ENCODE measurements around the gene OR9Q1. TPM values are rescaled to one million over a fixed set of nuclear protein-coding genes. Genes with fewer than 3 reads are reported as not detected.

OR9Q1 gene
- total and polyA plus RNA-seq, 7 donors = not detected

- H3K4me1 ChIP-seq = no peaks in the 10 kb centered on the region
- no peak overlapping the region for H3K4me3 ChIP-seq
- TF ChIP-seq POLR2A (IDR thresholded peaks at IDR 0.05) (no peak), CTCF (IDR thresholded peaks at IDR 0.05) (no peak), EP300 (IDR thresholded peaks at IDR 0.05) (no peak), POLR2AphosphoS5 (IDR thresholded peaks at IDR 0.05) (no peak)
- H3K27ac ChIP-seq = no peak overlapping the region
- no peak for DNase-seq
- no peaks in the 10 kb centered on the region for H3K9me3 ChIP-seq
- H3K27me3 ChIP-seq = no peaks in the 10 kb centered on the region
- intact Hi-C loops (cut with DNase I) = no loop called here
- H3K36me3 ChIP-seq = no peaks in the 10 kb centered on the region
Observed at GRCh38 chr11:58003591-58003990, 20.1 kb upstream of the OR9Q1 start.

- TF ChIP-seq POLR2AphosphoS5 (IDR thresholded peaks at IDR 0.05) = no peak
- TF ChIP-seq CTCF (IDR thresholded peaks at IDR 0.05) = no peak
- TF ChIP-seq EP300 (IDR thresholded peaks at IDR 0.05) = no peak
- TF ChIP-seq POLR2A (IDR thresholded peaks at IDR 0.05) = no peak
- Histone ChIP-seq H3K4me1 (no peaks in the 10 kb centered on the region), H3K27me3 (no peaks in the 10 kb centered on the region), H3K27ac (no peak overlapping the region), H3K9me3 (no peaks in the 10 kb centered on the region), H3K4me3 (no peak overlapping the region), H3K36me3 (no peaks in the 10 kb centered on the region)
- WGBS, 2 donors = 62 to 82% methylated on average over 6 of the region's 6 CpGs
- no peak for DNase-seq
- intact Hi-C loops (cut with DNase I) = no loop called here
Observed at GRCh38 chr11:58004664-58005063, 19.0 kb upstream of the OR9Q1 start.

DNA sequence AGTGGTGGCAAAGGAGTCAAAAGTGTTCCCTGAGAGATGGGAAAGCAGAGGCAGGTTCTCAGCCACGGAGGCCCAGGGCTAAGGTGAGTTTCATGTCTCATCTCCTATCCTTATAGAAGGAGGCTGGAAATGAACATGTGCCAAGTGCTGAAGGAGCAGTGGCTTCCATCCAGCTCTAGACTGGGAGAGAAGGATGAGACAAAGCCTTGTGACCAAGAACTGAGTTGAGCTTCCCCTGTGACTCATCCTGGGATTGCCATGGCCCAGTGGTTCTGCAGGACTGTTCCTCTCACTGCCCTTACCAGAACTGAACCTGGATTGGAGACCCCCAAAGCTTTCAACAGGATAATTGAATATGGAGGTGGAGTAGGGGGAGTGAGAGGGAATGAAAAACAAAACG is 16.7 kb upstream of the OR9Q1 start:
- TF ChIP-seq POLR2AphosphoS5 (IDR thresholded peaks at IDR 0.05) (no peak), EP300 (IDR thresholded peaks at IDR 0.05) (no peak), CTCF (IDR thresholded peaks at IDR 0.05) (no peak), POLR2A (IDR thresholded peaks at IDR 0.05) (no peak)
- Histone ChIP-seq H3K27ac (no peak overlapping the region), H3K36me3 (no peaks in the 10 kb centered on the region), H3K9me3 (no peaks in the 10 kb centered on the region), H3K27me3 (no peaks in the 10 kb centered on the region), H3K4me1 (no peaks in the 10 kb centered on the region), H3K4me3 (no peak overlapping the region)
- intact Hi-C loops (cut with DNase I) = no loop called here
- DNase-seq = no peak
- WGBS, 2 donors = 80 to 86% methylated on average over 2 of the region's 2 CpGs

DNA sequence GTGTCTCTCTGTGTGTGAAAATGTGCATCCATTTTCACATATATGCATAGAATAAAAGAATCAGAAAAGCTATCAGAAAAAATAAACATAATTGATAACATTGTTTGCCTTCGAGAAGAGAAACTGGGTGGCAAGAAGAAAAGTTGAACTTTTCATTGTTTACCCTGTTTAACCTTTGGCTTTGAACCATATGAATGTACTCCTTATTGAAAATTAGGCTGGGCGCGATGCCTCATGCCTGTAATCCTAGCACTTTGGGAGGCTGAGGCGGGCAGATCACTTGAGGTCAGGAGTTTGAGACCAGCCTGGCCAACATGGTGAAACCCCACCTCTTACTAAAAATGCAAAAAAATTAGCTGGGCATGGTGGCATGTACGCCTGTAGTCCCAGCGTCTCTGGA is 11.9 kb upstream of the OR9Q1 start:
- Histone ChIP-seq H3K4me1 (no peaks in the 10 kb centered on the region), H3K4me3 (no peak overlapping the region), H3K27ac (no peak overlapping the region), H3K27me3 (no peaks in the 10 kb centered on the region), H3K36me3 (no peaks in the 10 kb centered on the region), H3K9me3 (no peaks in the 10 kb centered on the region)
- WGBS, 2 donors = 73% methylated on average over 6 of the region's 6 CpGs
- TF ChIP-seq CTCF (IDR thresholded peaks at IDR 0.05) (no peak), EP300 (IDR thresholded peaks at IDR 0.05) (no peak), POLR2AphosphoS5 (IDR thresholded peaks at IDR 0.05) (no peak), POLR2A (IDR thresholded peaks at IDR 0.05) (no peak)
- intact Hi-C loops (cut with DNase I) = no loop called here
- DNase-seq = peak; percentile 29

- TF ChIP-seq POLR2A (IDR thresholded peaks at IDR 0.05) (no peak), POLR2AphosphoS5 (IDR thresholded peaks at IDR 0.05) (peak in 2 of 4 donors; percentile 28 to 36)
- peak overlapping the region in 2 of 4 donors; percentile 12 to 49 for H3K27ac ChIP-seq
- no peaks in the 10 kb centered on the region for H3K36me3 ChIP-seq
- no peak overlapping the region for H3K4me3 ChIP-seq
- intact Hi-C loops (cut with DNase I) = no loop called here
- peaks cover 0 to 16% (median 10%) of the 10 kb centered on the region in 4 donors for H3K4me1 ChIP-seq
- no peaks in the 10 kb centered on the region for H3K27me3 ChIP-seq
- 6 to 35% methylated on average over 8 of the region's 8 CpGs for WGBS, 2 donors
- H3K9me3 ChIP-seq = no peaks in the 10 kb centered on the region
- DNase-seq = no peak
Observed at GRCh38 chr11:58024601-58025091, 965 bp downstream of the OR9Q1 start.
